ENCODE results near the gene LSM7. TPM values are rescaled to one million over a fixed set of nuclear protein-coding genes. Genes with fewer than 3 reads are reported as not detected.

Gene LSM7
- total RNA-seq, 2 experiments from 2014 or later, result 73.6 to 80.1 TPM

- no peak for ATAC-seq (ENCODE audit: poor library complexity)
- POLR2A ChIA-PET, result no interaction called here
These were observed 18.5 kb downstream of the LSM7 start for GRCh38 chr19:2309734-2310362.

GRCh38 chr19:2308114-2308556, 20.3 kb downstream of the LSM7 start, which contains the start of gene LINGO3:
TSS of gene LINGO3 (minus strand) at chr19:2308154. CDS start at chr19:2291776, 16,378 bp downstream.
- H3K4me3 ChIP-seq (ENCODE audit: low read length), result peak within 1 kb of the TSS; percentile 10
- intact Hi-C loops (cut with DNase I, micrococcal nuclease), result no loop called here
- no peak for TF ChIP-seq CTCF (IDR thresholded peaks at IDR 0.05)
- H3K4me1 Mint-ChIP-seq (ENCODE audit: low read depth), result peaks cover 6% of the 10 kb centered on the region
- H3K27me3 Mint-ChIP-seq, result peaks cover 72% of the 10 kb centered on the region
- peak within 1 kb of the TSS; percentile 54 for H3K4me3 Mint-ChIP-seq
- ATAC-seq (ENCODE audit: poor library complexity) (peak; percentile 32), DNase-seq (peak in 2 of 14 experiments; percentile 54)
- H3K27ac ChIP-seq (ENCODE audit: low read depth in 1 of 2, low read length in 2 of 2), result no peak within 1 kb of the TSS
- peaks cover 0 to 37% of the 10 kb centered on the region in 2 experiments for H3K9me3 ChIP-seq (ENCODE audit: control insufficient read depth in 1 of 2, insufficient read depth in 1 of 2, low read length in 2 of 2)
- POLR2A ChIA-PET, result interaction anchor here (1.0 kb wide), 1 partner anchor 21 kb away, joined by 3 read pairs; no protein-coding TSS in a partner anchor
- no peaks in the 10 kb centered on the region for H3K36me3 ChIP-seq (ENCODE audit: insufficient read depth, low read length)
- no peak within 1 kb of the TSS for H3K27ac Mint-ChIP-seq
- no peaks in the 10 kb centered on the region for H3K9me3 Mint-ChIP-seq
- H3K36me3 Mint-ChIP-seq (ENCODE audit: low read depth), result no peaks in the 10 kb centered on the region
- CTCF ChIA-PET, result no interaction called here
- H3K4me1 ChIP-seq (ENCODE audit: insufficient read depth, low read length), result peaks cover 18% of the 10 kb centered on the region
- peaks cover 57 to 76% of the 10 kb centered on the region in 2 experiments for H3K27me3 ChIP-seq (ENCODE audit: control insufficient read depth in 1 of 2, insufficient read depth in 2 of 2, low read length in 2 of 2)

More at GRCh38 chr19:2309734-2310362, 18.5 kb downstream of the LSM7 start:
- CTCF ChIA-PET, result no interaction called here
- Mint-ChIP-seq H3K9me3 (peaks cover under 1% of the 10 kb centered on the region), H3K27me3 (peaks cover 68% of the 10 kb centered on the region), H3K27ac (no peak overlapping the region), H3K4me1 (ENCODE audit: low read depth) (peaks cover 5% of the 10 kb centered on the region), H3K36me3 (ENCODE audit: low read depth) (no peaks in the 10 kb centered on the region), H3K4me3 (peak overlapping the region; percentile 30)
- peaks cover 7 to 38% of the 10 kb centered on the region in 2 experiments for H3K9me3 ChIP-seq (ENCODE audit: control insufficient read depth in 1 of 2, insufficient read depth in 1 of 2, low read length in 2 of 2)
- no peak overlapping the region for H3K4me3 ChIP-seq (ENCODE audit: low read length)
- H3K36me3 ChIP-seq (ENCODE audit: insufficient read depth, low read length), result no peaks in the 10 kb centered on the region
- H3K4me1 ChIP-seq (ENCODE audit: insufficient read depth, low read length), result peaks cover 11% of the 10 kb centered on the region
- H3K27ac ChIP-seq (ENCODE audit: low read depth in 1 of 2, low read length in 2 of 2), result no peak overlapping the region
- TF ChIP-seq CTCF (IDR thresholded peaks at IDR 0.05), result no peak
- H3K27me3 ChIP-seq (ENCODE audit: control insufficient read depth in 1 of 2, insufficient read depth in 2 of 2, low read length in 2 of 2), result peaks cover 59 to 76% of the 10 kb centered on the region in 2 experiments
- intact Hi-C loops (cut with DNase I, micrococcal nuclease), result no loop called here
- DNase-seq, result no peak

GRCh38 chr19:2307518-2308012, 20.8 kb downstream of the LSM7 start:
- no peak overlapping the region for H3K27ac ChIP-seq (ENCODE audit: low read depth in 1 of 2, low read length in 2 of 2)
- POLR2A ChIA-PET, result no interaction called here
- H3K4me3 Mint-ChIP-seq, result no peak overlapping the region
- DNase-seq, result peak in 1 of 14 experiments; percentile 24
- H3K9me3 Mint-ChIP-seq, result no peaks in the 10 kb centered on the region
- no peaks in the 10 kb centered on the region for H3K36me3 ChIP-seq (ENCODE audit: insufficient read depth, low read length)
- H3K36me3 Mint-ChIP-seq (ENCODE audit: low read depth), result no peaks in the 10 kb centered on the region
- peaks cover 58 to 71% of the 10 kb centered on the region in 2 experiments for H3K27me3 ChIP-seq (ENCODE audit: control insufficient read depth in 1 of 2, insufficient read depth in 2 of 2, low read length in 2 of 2)
- intact Hi-C loops (cut with DNase I, micrococcal nuclease), result no loop called here
- no peak overlapping the region for H3K4me3 ChIP-seq (ENCODE audit: low read length)
- peaks cover 24% of the 10 kb centered on the region for H3K4me1 ChIP-seq (ENCODE audit: insufficient read depth, low read length)
- H3K27me3 Mint-ChIP-seq, result peaks cover 74% of the 10 kb centered on the region
- no peak for TF ChIP-seq CTCF (IDR thresholded peaks at IDR 0.05)
- CTCF ChIA-PET, result no interaction called here
- ATAC-seq (ENCODE audit: poor library complexity), result no peak
- peaks cover 0 to 35% of the 10 kb centered on the region in 2 experiments for H3K9me3 ChIP-seq (ENCODE audit: control insufficient read depth in 1 of 2, insufficient read depth in 1 of 2, low read length in 2 of 2)
- H3K27ac Mint-ChIP-seq, result no peak overlapping the region
- H3K4me1 Mint-ChIP-seq (ENCODE audit: low read depth), result peaks cover 12% of the 10 kb centered on the region

Measured in CD4-positive, alpha-beta T cell (primary cell).